ENCODE results near the gene HTR3D. TPM values are rescaled to one million over a fixed set of nuclear protein-coding genes. Genes with fewer than 3 reads are reported as not detected.

Gene HTR3D
- total RNA-seq (not detected), polyA plus RNA-seq (not detected)
- long read RNA-seq, donor 1, result 0 reads
- long read RNA-seq, donor 2, result 0 reads

GRCh38 chr3:184031187-184031792, at the start of gene HTR3D:
Gene HTR3D (plus strand): TSS chr3:184031742. CDS start chr3:184031742, 0 bp downstream.
- intact Hi-C loops (cut with DNase I), result no loop called here
- DNase-seq, result no peak

GRCh38 chr3:183981990-183982644, 49.4 kb upstream of the HTR3D start:
- DNase-seq (no peak), ATAC-seq (ENCODE audit: low FRiP score) (no peak)
- 74 to 75% methylated on average over 6 of the region's 6 CpGs for WGBS, 2 donors
- Histone ChIP-seq H3K4me3 (ENCODE audit: low read length in 2 of 2) (no peak overlapping the region), H3K4me1 (ENCODE audit: control insufficient read depth in 1 of 2, insufficient read depth in 2 of 2, low read length in 2 of 2) (no peaks in the 10 kb centered on the region), H3K36me3 (ENCODE audit: control insufficient read depth in 1 of 2, insufficient read depth in 2 of 2, low read length in 1 of 2) (peaks cover 0 to 7% of the 10 kb centered on the region in 2 donors), H3K9me3 (ENCODE audit: control insufficient read depth, low read length) (no peaks in the 10 kb centered on the region), H3K27ac (ENCODE audit: low read depth in 1 of 2, low read length in 2 of 2) (no peak overlapping the region), H3K27me3 (ENCODE audit: control insufficient read depth in 1 of 2, insufficient read depth in 2 of 2, low read length in 1 of 2) (no peaks in the 10 kb centered on the region)
- intact Hi-C loops (cut with DNase I), result no loop called here

More at GRCh38 chr3:184031187-184031792, at the start of gene HTR3D:
- no peak within 1 kb of the TSS for H3K27ac ChIP-seq (ENCODE audit: low read depth in 1 of 2, low read length in 2 of 2)
- no peaks in the 10 kb centered on the region for H3K27me3 ChIP-seq (ENCODE audit: control insufficient read depth in 1 of 2, insufficient read depth in 2 of 2, low read length in 1 of 2)
- ATAC-seq (ENCODE audit: low FRiP score), result no peak
- no peaks in the 10 kb centered on the region for H3K36me3 ChIP-seq (ENCODE audit: control insufficient read depth in 1 of 2, insufficient read depth in 2 of 2, low read length in 1 of 2)
- no peaks in the 10 kb centered on the region for H3K4me1 ChIP-seq (ENCODE audit: control insufficient read depth in 1 of 2, insufficient read depth in 2 of 2, low read length in 2 of 2)
- H3K9me3 ChIP-seq (ENCODE audit: control insufficient read depth, low read length), result no peaks in the 10 kb centered on the region
- 47 to 62% methylated on average over 4 of the region's 4 CpGs for WGBS, 2 donors
- H3K4me3 ChIP-seq (ENCODE audit: low read length in 2 of 2), result no peak within 1 kb of the TSS

GRCh38 chr3:183984127-183984740, 47.3 kb upstream of the HTR3D start:
- H3K4me3 ChIP-seq (ENCODE audit: low read length in 2 of 2), result no peak overlapping the region
- H3K27me3 ChIP-seq (ENCODE audit: control insufficient read depth in 1 of 2, insufficient read depth in 2 of 2, low read length in 1 of 2), result no peaks in the 10 kb centered on the region
- H3K36me3 ChIP-seq (ENCODE audit: control insufficient read depth in 1 of 2, insufficient read depth in 2 of 2, low read length in 1 of 2), result peaks cover 0 to 14% of the 10 kb centered on the region in 2 donors
- H3K9me3 ChIP-seq (ENCODE audit: control insufficient read depth, low read length), result no peaks in the 10 kb centered on the region
- 71% methylated on average over 4 of the region's 4 CpGs for WGBS, 2 donors
- ATAC-seq (ENCODE audit: low FRiP score), result no peak
- intact Hi-C loops (cut with DNase I), result no loop called here
- DNase-seq, result no peak
- H3K4me1 ChIP-seq (ENCODE audit: control insufficient read depth in 1 of 2, insufficient read depth in 2 of 2, low read length in 2 of 2), result no peaks in the 10 kb centered on the region
- no peak overlapping the region for H3K27ac ChIP-seq (ENCODE audit: low read depth in 1 of 2, low read length in 2 of 2)

GRCh38 chr3:183984749-183985729, 46.5 kb upstream of the HTR3D start:
- no peak overlapping the region for H3K27ac ChIP-seq (ENCODE audit: low read depth in 1 of 2, low read length in 2 of 2)
- H3K27me3 ChIP-seq (ENCODE audit: control insufficient read depth in 1 of 2, insufficient read depth in 2 of 2, low read length in 1 of 2), result no peaks in the 10 kb centered on the region
- ATAC-seq (ENCODE audit: low FRiP score) (no peak), DNase-seq (no peak)
- H3K36me3 ChIP-seq (ENCODE audit: control insufficient read depth in 1 of 2, insufficient read depth in 2 of 2, low read length in 1 of 2), result peaks cover 0 to 14% of the 10 kb centered on the region in 2 donors
- no peak overlapping the region for H3K4me3 ChIP-seq (ENCODE audit: low read length in 2 of 2)
- H3K4me1 ChIP-seq (ENCODE audit: control insufficient read depth in 1 of 2, insufficient read depth in 2 of 2, low read length in 2 of 2), result no peaks in the 10 kb centered on the region
- intact Hi-C loops (cut with DNase I), result no loop called here
- 66 to 69% methylated on average over 11 of the region's 11 CpGs for WGBS, 2 donors
- H3K9me3 ChIP-seq (ENCODE audit: control insufficient read depth, low read length), result no peaks in the 10 kb centered on the region

GRCh38 chr3:183987000-183987600, 44.4 kb upstream of the HTR3D start:
- DNase-seq, result no peak
- peaks cover 0 to 14% of the 10 kb centered on the region in 2 donors for H3K36me3 ChIP-seq (ENCODE audit: control insufficient read depth in 1 of 2, insufficient read depth in 2 of 2, low read length in 1 of 2)
- no peaks in the 10 kb centered on the region for H3K27me3 ChIP-seq (ENCODE audit: control insufficient read depth in 1 of 2, insufficient read depth in 2 of 2, low read length in 1 of 2)
- WGBS, 2 donors, result 83 to 90% methylated on average over 11 of the region's 11 CpGs
- no peaks in the 10 kb centered on the region for H3K9me3 ChIP-seq (ENCODE audit: control insufficient read depth, low read length)
- no peak overlapping the region for H3K4me3 ChIP-seq (ENCODE audit: low read length in 2 of 2)
- H3K4me1 ChIP-seq (ENCODE audit: control insufficient read depth in 1 of 2, insufficient read depth in 2 of 2, low read length in 2 of 2), result no peaks in the 10 kb centered on the region
- H3K27ac ChIP-seq (ENCODE audit: low read depth in 1 of 2, low read length in 2 of 2), result no peak overlapping the region
- no peak for ATAC-seq (ENCODE audit: low FRiP score)
- intact Hi-C loops (cut with DNase I), result no loop called here

GRCh38 chr3:183988216-183988790, 43.2 kb upstream of the HTR3D start:
- ATAC-seq (ENCODE audit: low FRiP score) (no peak), DNase-seq (no peak)
- no peak overlapping the region for H3K4me3 ChIP-seq (ENCODE audit: low read length in 2 of 2)
- intact Hi-C loops (cut with DNase I), result no loop called here
- H3K27ac ChIP-seq (ENCODE audit: low read depth in 1 of 2, low read length in 2 of 2), result no peak overlapping the region
- no peaks in the 10 kb centered on the region for H3K4me1 ChIP-seq (ENCODE audit: control insufficient read depth in 1 of 2, insufficient read depth in 2 of 2, low read length in 2 of 2)
- H3K36me3 ChIP-seq (ENCODE audit: control insufficient read depth in 1 of 2, insufficient read depth in 2 of 2, low read length in 1 of 2), result peaks cover 0 to 12% of the 10 kb centered on the region in 2 donors
- no peaks in the 10 kb centered on the region for H3K27me3 ChIP-seq (ENCODE audit: control insufficient read depth in 1 of 2, insufficient read depth in 2 of 2, low read length in 1 of 2)
- 87 to 88% methylated on average over 16 of the region's 16 CpGs for WGBS, 2 donors
- H3K9me3 ChIP-seq (ENCODE audit: control insufficient read depth, low read length), result no peaks in the 10 kb centered on the region

GRCh38 chr3:183991403-183991802, 40.1 kb upstream of the HTR3D start:
- intact Hi-C loops (cut with DNase I), result no loop called here
- H3K27me3 ChIP-seq (ENCODE audit: control insufficient read depth in 1 of 2, insufficient read depth in 2 of 2, low read length in 1 of 2), result no peaks in the 10 kb centered on the region
- WGBS, 2 donors, result 82 to 90% methylated on average over 5 of the region's 5 CpGs
- H3K4me1 ChIP-seq (ENCODE audit: control insufficient read depth in 1 of 2, insufficient read depth in 2 of 2, low read length in 2 of 2), result no peaks in the 10 kb centered on the region
- ATAC-seq (ENCODE audit: low FRiP score), result no peak
- H3K9me3 ChIP-seq (ENCODE audit: control insufficient read depth, low read length), result no peaks in the 10 kb centered on the region
- H3K4me3 ChIP-seq (ENCODE audit: low read length in 2 of 2), result no peak overlapping the region
- no peak overlapping the region for H3K27ac ChIP-seq (ENCODE audit: low read depth in 1 of 2, low read length in 2 of 2)
- no peak for DNase-seq
- H3K36me3 ChIP-seq (ENCODE audit: control insufficient read depth in 1 of 2, insufficient read depth in 2 of 2, low read length in 1 of 2), result peaks cover 0 to 9% of the 10 kb centered on the region in 2 donors

GRCh38 chr3:184001761-184002160, 29.8 kb upstream of the HTR3D start:
- 78 to 81% methylated on average over 3 of the region's 3 CpGs for WGBS, 2 donors
- intact Hi-C loops (cut with DNase I), result no loop called here
- Histone ChIP-seq H3K27ac (ENCODE audit: low read depth in 1 of 2, low read length in 2 of 2) (no peak overlapping the region), H3K4me3 (ENCODE audit: low read length in 2 of 2) (no peak overlapping the region), H3K4me1 (ENCODE audit: control insufficient read depth in 1 of 2, insufficient read depth in 2 of 2, low read length in 2 of 2) (no peaks in the 10 kb centered on the region), H3K9me3 (ENCODE audit: control insufficient read depth, low read length) (no peaks in the 10 kb centered on the region), H3K36me3 (ENCODE audit: control insufficient read depth in 1 of 2, insufficient read depth in 2 of 2, low read length in 1 of 2) (peaks cover 0 to 2% of the 10 kb centered on the region in 2 donors), H3K27me3 (ENCODE audit: control insufficient read depth in 1 of 2, insufficient read depth in 2 of 2, low read length in 1 of 2) (no peaks in the 10 kb centered on the region)
- ATAC-seq (ENCODE audit: low FRiP score), result no peak
- no peak for DNase-seq
